Measurements from ENCODE around the gene RCOR1. TPM values are rescaled to one million over a fixed set of nuclear protein-coding genes. Genes with fewer than 3 reads are reported as not detected.
A peak's percentile ranks its signal among the peaks of the same experiment; 100 is the strongest.

Gene RCOR1
- total RNA-seq (2014; rRNA removed; shearing (Covaris generic)), result 10.7 and 12.1 TPM in 2 replicates

DNA sequence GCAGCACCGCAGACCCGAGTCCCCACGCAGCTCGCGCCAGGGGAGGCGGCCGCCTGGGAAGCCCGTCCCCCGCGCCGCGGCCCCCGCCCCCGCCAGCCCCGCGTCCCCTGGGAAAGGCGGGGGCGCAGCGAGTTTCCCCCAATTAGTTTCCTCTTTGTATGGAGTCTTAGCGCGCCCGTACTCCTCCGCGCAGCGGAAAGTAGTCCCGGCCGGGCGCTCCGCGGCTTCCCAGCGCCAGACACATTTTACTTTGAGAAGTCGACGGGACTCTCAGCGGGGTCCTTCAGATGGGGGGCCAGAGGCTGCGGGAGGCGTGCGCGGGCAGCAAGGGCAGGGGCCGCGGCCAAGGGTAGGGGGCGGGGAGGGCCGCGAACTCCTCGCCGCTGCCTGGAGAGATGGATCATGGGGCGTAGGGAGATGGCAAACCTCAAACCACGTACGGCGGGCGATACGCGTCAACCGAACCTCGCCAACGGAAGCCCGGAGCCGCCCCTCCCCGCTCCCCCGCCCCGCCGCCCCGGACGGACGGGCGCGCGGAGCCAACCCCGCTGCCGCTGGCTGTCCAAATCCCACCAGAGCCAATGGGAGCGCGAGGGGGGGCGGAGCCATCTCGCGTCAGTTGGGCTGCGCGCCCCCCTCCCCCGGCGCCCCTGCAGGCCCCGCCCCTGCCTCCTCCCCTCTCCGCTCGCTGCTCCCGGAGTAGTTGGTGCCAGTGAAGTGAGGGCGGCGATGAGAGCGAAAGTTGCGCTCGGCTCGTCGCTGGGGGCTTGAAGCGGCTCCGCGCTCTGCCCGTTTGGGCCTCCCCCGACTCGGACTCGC, at the start of gene RCOR1:
Gene RCOR1, plus strand, starts transcription at position 706 of the 819 bp plus-strand sequence. CDS start 238 bp downstream, outside the sequence.
- peak; percentile 95 for DNase-seq (ENCODE audit: low read depth)

- DNase-seq (ENCODE audit: low read depth), result no peak
These were observed 48.3 kb upstream of the RCOR1 start for GRCh38 chr14:102544046-102544746.

- no peak for DNase-seq (ENCODE audit: low read depth)
These were observed 47.5 kb upstream of the RCOR1 start for GRCh38 chr14:102544747-102545460.

GRCh38 chr14:102545461-102546265, 46.8 kb upstream of the RCOR1 start:
- DNase-seq (ENCODE audit: low read depth), result peak; percentile 43

GRCh38 chr14:102548616-102549240, 43.7 kb upstream of the RCOR1 start:
- DNase-seq (ENCODE audit: low read depth), result no peak

DNA sequence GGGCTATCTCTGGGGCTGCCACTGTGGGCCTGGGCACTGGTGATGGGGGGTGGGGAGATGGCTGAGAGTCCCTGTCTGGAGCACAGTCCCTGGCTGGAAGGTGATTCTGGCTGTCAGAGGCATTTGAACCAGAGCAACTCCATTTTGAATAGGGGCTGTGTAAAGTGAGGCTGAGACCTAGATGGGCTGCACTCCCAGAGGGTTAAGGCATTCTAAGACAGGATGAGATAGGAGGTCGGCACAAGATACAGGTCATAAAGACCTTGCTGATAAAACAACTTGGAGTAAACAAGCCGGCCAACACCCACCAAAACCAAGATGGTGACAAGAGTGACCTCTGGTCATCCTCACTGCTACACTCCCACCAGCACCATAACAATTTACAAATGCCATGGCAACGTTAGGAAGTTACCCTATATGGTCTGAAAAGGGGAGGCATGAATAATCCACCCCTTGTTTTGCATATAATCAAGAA, 41.5 kb upstream of the RCOR1 start:
- peak; percentile 37 for DNase-seq (ENCODE audit: low read depth)

GRCh38 chr14:102551995-102552705, 40.3 kb upstream of the RCOR1 start:
- peak; percentile 62 for DNase-seq (ENCODE audit: low read depth)

GRCh38 chr14:102554821-102555819, 37.3 kb upstream of the RCOR1 start:
- DNase-seq (ENCODE audit: low read depth), result peak; percentile 57

- DNase-seq (ENCODE audit: low read depth), result no peak
These were observed 36.3 kb upstream of the RCOR1 start for GRCh38 chr14:102556098-102556677.

GRCh38 chr14:102557434-102558226, 34.8 kb upstream of the RCOR1 start:
- DNase-seq (ENCODE audit: low read depth), result no peak

DNA sequence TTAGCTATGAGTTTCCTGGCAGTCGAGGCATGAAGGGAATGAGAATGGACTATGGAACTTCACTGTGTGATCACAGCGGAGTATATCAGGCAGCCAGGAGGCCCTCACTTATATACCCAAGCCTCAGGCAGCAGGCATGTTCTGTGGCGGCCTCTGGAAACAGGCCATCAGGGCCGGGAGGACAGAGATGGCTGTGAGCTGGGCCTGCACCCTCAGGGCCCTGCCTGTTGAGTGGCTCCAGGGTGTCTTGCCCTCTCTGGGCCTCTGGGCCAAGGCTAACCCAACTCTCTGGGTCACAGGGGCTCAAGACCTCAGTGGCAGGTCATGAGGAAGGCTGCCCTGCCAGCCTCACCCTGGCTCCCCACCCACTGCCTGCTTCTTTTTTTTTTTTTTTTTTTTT, 33.9 kb upstream of the RCOR1 start:
- no peak for DNase-seq (ENCODE audit: low read depth)

DNA sequence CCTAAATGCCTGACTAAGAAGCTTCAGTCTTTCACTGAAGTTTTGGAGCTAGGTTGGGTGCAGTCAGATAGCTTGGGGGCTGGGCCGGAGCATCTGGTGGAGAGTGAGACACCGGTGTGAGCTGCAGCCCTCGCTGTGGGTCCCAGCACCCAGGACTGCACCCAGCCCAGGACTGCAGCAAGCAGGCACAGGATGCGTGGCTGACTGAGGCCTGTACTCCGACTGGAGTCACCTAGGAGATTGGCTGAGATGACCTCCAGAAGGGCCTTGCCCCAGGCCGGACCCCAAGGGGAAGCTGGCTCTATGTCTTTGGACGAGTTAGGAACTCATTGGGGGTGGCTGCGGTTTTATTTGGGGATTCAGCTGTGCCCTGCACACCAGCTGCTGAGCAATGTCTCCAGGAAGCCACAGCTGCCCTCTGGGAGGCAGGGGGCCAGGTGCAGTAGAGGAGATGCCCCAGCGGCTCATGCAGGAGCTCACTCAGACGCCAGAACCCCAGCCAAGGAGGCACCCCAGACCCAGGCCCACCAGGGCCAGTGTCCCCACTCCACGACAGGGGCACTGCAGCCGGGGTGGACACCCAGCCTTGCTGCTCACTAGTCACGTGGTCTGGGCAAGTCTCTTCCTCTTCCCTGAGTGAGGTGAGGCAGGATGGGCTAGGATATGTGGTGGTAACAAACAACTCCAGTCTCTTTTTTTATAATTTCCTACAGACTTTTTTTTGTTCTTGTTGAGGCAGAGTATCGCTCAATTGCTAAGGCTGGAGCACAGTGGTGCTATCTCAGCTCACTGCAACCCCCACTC, 31.8 kb upstream of the RCOR1 start:
- no peak for DNase-seq (ENCODE audit: low read depth)

DNA sequence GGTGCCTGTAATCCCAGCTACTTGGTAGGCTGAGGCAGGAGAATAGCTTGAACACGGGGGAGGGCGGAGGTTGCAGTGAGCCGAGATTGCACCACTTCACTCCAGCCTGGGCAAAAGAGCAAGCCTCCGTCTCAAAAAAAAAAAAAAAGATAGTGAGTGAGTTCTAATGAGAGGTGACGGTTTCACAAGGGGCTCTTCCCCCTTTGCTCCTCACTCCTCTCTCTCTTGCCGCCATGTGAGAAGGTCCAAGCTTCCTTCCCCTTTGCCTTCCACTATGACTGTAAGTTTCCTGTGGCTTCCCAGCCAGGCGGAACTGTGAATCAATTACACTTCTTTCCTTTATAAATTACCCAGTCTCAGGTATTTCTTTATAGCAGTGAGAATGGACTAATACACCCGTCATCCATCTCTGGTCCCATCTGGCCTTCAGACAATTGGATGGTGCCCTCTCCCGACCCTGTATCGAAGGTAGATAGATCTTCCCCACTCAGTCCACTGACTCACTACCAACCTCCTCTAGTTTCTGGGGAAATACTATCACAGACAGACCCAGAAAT, 27.0 kb upstream of the RCOR1 start:
- DNase-seq (ENCODE audit: low read depth), result no peak

DNA sequence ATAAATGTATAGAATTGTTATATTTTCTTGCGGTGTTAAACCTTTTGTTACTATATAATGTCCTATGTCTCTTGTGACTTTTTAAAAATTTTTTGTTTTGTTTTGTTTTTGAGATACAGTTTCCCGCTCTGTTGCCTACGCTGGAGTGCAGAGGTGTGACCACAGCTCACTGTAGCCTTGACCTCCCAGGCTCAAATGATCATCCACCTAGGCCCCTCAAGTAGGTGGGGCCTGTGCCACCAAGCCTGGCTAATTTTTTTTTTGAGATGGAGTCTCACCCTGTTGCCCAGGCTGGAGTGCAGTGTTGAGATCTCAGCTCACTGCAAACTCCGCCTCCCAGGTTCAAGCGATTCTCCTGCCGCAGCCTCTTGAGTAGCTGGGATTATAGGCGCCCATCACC, 26.5 kb upstream of the RCOR1 start:
- no peak for DNase-seq (ENCODE audit: low read depth)

- no peak for DNase-seq (ENCODE audit: low read depth)
These were observed 24.3 kb upstream of the RCOR1 start for GRCh38 chr14:102568115-102568614.

DNA sequence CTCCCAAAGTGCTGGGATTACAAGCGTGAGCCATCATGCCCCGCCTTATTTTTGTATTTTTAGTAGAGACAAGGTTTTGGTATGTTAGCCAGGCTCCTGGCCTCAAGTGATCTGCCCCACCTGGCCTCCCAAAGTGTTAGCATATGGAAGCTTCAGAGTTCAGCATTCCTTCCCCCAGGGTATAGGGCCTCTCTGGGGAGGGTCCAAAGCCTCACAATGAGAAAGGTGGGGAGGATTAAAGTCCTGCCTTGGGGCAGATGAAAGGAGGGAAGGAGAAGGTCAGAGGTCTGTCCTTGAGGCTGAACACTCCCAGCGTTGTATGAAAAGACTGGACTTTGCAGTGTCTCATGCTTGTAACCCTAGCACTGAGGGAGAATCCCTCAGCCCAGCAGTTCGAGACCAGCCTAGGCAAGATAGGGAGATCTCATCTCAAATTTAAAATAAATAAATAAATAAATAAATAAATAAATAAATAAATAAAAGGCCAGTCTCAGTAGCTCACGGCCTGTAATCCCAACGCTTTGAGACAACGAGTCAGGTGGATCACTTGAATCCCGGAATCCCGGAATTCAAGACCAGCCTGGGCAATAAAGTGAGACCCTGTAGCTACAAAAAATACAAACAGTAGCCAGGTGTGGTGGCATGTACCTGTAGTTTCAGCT, 22.0 kb upstream of the RCOR1 start:
- no peak for DNase-seq (ENCODE audit: low read depth)
